Duodenal mucosa (tissue), 2 donors: ENCODE measurements around the gene SGMS1.
"Not testable (repeated sequence)": the region's sequence is repeated elsewhere in the genome, so short reads cannot be mapped to it uniquely, and the experiment has no call there.

Source experiments
- H3K27ac ChIP-seq: one replicate; pipeline ENCODE4 v1.7.0; 2013; ENCODE audit warnings: low read depth, low read length
- H3K27me3 ChIP-seq, 2 donors: one replicate each; pipeline ENCODE4 v1.7.0; 2013; ENCODE audit warnings: low read length in 2 of 2, control low read depth in 1 of 2; ENCODE audit not compliant: insufficient read depth in 2 of 2, control insufficient read depth in 1 of 2
- H3K36me3 ChIP-seq, 2 donors: one replicate each; pipeline ENCODE4 v1.7.0; 2013; ENCODE audit warnings: low read length in 2 of 2, control low read depth in 1 of 2; ENCODE audit not compliant: insufficient read depth in 2 of 2, control insufficient read depth in 1 of 2
- H3K4me1 ChIP-seq, 2 donors: one replicate each; pipeline ENCODE4 v1.7.0; 2013; ENCODE audit warnings: low read length in 2 of 2, control low read depth in 1 of 2; ENCODE audit not compliant: insufficient read depth in 2 of 2, control insufficient read depth in 1 of 2
- H3K4me3 ChIP-seq, 2 donors: one replicate each; pipeline ENCODE4 v1.7.0; 2013; ENCODE audit warnings: low read length in 2 of 2, low read depth in 1 of 2
- H3K9ac ChIP-seq, 2 donors: one replicate each; pipeline ENCODE4 v1.7.0; 2013; ENCODE audit warnings: low read length in 2 of 2, low read depth in 1 of 2
- H3K9me3 ChIP-seq, 2 donors: one replicate each; pipeline ENCODE4 v1.7.0; 2013; ENCODE audit warnings: low read length in 2 of 2, control low read depth in 1 of 2; ENCODE audit not compliant: control insufficient read depth in 1 of 2

The SGMS1 gene

GRCh38 chr10:50369931-50370330 is 253.8 kb downstream of the SGMS1 start:
- Histone ChIP-seq H3K9me3 (no peaks in the 10 kb centered on the region), H3K27ac (no peak overlapping the region), H3K9ac (no peak overlapping the region), H3K4me3 (no peak overlapping the region), H3K27me3 (no peaks in the 10 kb centered on the region), H3K4me1 (no peaks in the 10 kb centered on the region), H3K36me3 (no peaks in the 10 kb centered on the region)

- no peaks in the 10 kb centered on the region for H3K36me3 ChIP-seq
- H3K27ac ChIP-seq, result no peak overlapping the region
- peaks cover 0 to 5% of the 10 kb centered on the region in 2 donors for H3K4me1 ChIP-seq
- H3K9me3 ChIP-seq, result no peaks in the 10 kb centered on the region
- no peak overlapping the region for H3K9ac ChIP-seq
- H3K27me3 ChIP-seq, result no peaks in the 10 kb centered on the region
- no peak overlapping the region for H3K4me3 ChIP-seq
These were observed 256.0 kb downstream of the SGMS1 start for GRCh38 chr10:50367732-50368131.

GRCh38 chr10:50366421-50366820 is 257.3 kb downstream of the SGMS1 start:
- H3K4me3 ChIP-seq, H3K27ac ChIP-seq, H3K4me1 ChIP-seq, H3K9me3 ChIP-seq, H3K36me3 ChIP-seq, H3K9ac ChIP-seq, H3K27me3 ChIP-seq: not testable (repeated sequence)

- not testable (repeated sequence) for H3K4me1 ChIP-seq, H3K27me3 ChIP-seq, H3K4me3 ChIP-seq, H3K36me3 ChIP-seq, H3K27ac ChIP-seq, H3K9ac ChIP-seq, H3K9me3 ChIP-seq
These were observed 259.0 kb downstream of the SGMS1 start for GRCh38 chr10:50364730-50365129.

GRCh38 chr10:50362547-50363125 is 261.1 kb downstream of the SGMS1 start:
- H3K4me1 ChIP-seq, result peaks cover 0 to 5% of the 10 kb centered on the region in 2 donors
- no peaks in the 10 kb centered on the region for H3K9me3 ChIP-seq
- no peaks in the 10 kb centered on the region for H3K36me3 ChIP-seq
- no peaks in the 10 kb centered on the region for H3K27me3 ChIP-seq
- H3K27ac ChIP-seq, result no peak overlapping the region
- H3K9ac ChIP-seq, result no peak overlapping the region
- no peak overlapping the region for H3K4me3 ChIP-seq

GRCh38 chr10:50361946-50362345 is 261.8 kb downstream of the SGMS1 start:
- Histone ChIP-seq H3K9ac (no peak overlapping the region), H3K36me3 (no peaks in the 10 kb centered on the region), H3K4me1 (peaks cover 0 to 5% of the 10 kb centered on the region in 2 donors), H3K9me3 (no peaks in the 10 kb centered on the region), H3K27me3 (no peaks in the 10 kb centered on the region), H3K4me3 (no peak overlapping the region), H3K27ac (no peak overlapping the region)

- Histone ChIP-seq H3K4me3 (no peak overlapping the region), H3K9me3 (no peaks in the 10 kb centered on the region), H3K4me1 (peaks cover 0 to 5% of the 10 kb centered on the region in 2 donors), H3K36me3 (no peaks in the 10 kb centered on the region), H3K9ac (no peak overlapping the region), H3K27ac (no peak overlapping the region), H3K27me3 (no peaks in the 10 kb centered on the region)
These were observed 263.5 kb downstream of the SGMS1 start for GRCh38 chr10:50360077-50360850.

GRCh38 chr10:50358925-50359687 is 264.6 kb downstream of the SGMS1 start:
- no peaks in the 10 kb centered on the region for H3K27me3 ChIP-seq
- no peak overlapping the region for H3K27ac ChIP-seq
- H3K4me3 ChIP-seq, result no peak overlapping the region
- no peak overlapping the region for H3K9ac ChIP-seq
- no peaks in the 10 kb centered on the region for H3K9me3 ChIP-seq
- H3K4me1 ChIP-seq, result no peaks in the 10 kb centered on the region
- H3K36me3 ChIP-seq, result no peaks in the 10 kb centered on the region

- H3K9me3 ChIP-seq, result no peaks in the 10 kb centered on the region
- H3K4me3 ChIP-seq, result no peak overlapping the region
- H3K27me3 ChIP-seq, result no peaks in the 10 kb centered on the region
- no peaks in the 10 kb centered on the region for H3K36me3 ChIP-seq
- no peak overlapping the region for H3K9ac ChIP-seq
- no peaks in the 10 kb centered on the region for H3K4me1 ChIP-seq
- H3K27ac ChIP-seq, result no peak overlapping the region
These were observed 265.3 kb downstream of the SGMS1 start for GRCh38 chr10:50358411-50358810.

GRCh38 chr10:50356481-50356832 is 267.3 kb downstream of the SGMS1 start:
- H3K27me3 ChIP-seq, H3K4me1 ChIP-seq, H3K36me3 ChIP-seq, H3K9ac ChIP-seq, H3K27ac ChIP-seq, H3K4me3 ChIP-seq, H3K9me3 ChIP-seq: not testable (repeated sequence)
